SKM-1 treated with dmso at 0.1 percent for 144 hours (cell line): ENCODE data around the gene BZW2.

Experiments
- DNase-seq: peaks from one replicate; lab custom pipeline; 2025; ENCODE audit not compliant: unreplicated experiment; lab: John Stamatoyannopoulos, UW

The BZW2 gene

DNA sequence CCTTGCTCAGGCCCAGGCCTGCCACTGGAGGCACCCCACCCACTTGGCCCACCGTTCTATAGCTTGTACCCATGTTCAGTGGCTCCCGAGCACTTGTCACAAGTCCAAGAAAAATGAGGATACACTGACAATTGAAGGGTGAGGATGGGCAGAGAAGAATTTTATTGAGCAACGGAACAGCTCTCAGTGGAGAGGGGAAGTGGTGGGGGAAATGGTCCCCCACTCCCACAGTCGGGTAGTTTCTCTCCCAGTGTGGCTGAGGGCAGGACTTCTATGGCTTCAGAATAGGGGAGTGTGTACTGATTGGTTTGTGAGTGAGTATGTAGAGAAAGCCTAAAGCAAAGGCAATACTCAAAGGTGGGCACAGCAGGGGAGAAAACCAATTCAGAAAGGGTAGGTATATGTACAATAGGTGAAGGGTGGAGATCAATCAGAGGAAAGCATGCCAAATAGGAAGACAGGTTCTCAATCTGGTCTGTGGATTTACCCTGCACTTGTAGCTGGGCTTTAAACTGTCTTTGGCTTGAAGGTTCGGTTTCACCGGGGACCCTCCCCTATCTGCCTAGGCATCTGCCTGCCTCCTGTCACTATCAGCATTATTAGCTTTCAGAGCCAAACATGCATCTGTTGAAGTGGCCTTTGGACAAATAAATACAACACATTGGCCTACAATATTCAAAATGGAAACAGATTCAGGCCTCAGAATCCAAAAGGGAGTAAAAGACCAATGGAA lies 98.7 kb downstream of the BZW2 start:
- peak; percentile 62 for DNase-seq

DNA sequence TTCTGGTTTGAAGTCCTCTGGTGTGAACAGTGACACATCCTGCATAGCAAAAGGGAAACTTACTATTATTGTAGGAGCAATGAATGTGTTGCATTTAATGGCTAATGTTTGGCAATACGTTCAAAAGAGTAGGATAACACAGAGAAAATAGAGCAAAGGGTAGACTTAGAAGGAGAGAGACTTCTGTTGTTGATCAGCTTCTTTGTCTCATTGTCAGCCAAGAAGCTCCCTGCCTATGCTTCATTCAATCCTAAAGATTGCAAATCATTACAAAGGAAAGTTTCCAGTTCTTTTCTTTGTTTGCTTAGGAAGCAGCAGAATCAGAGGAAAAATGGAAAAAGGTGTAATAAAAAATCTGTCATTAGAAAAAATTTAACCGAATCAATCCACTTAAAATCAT lies 99.7 kb downstream of the BZW2 start:
- DNase-seq = no peak

DNA sequence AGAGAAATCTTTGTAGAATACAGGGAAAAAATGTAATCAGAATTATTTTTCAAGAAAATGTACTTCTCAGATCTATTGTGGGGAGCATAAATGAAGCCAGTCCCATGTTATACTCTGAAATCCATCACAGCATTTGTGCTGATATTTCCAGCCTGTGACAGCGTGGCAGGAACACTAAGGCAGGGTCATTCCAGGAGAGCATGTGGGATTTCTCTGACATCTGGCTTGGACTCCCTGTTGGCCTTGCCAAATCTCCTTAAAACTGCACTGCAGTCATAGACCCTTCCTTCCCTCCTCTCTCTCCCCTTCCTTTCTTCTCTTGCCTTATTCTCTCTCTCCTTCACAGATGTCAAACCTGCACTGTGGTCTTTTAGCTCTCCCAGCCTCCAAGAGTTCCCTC lies 101.1 kb downstream of the BZW2 start:
- no peak for DNase-seq

DNA sequence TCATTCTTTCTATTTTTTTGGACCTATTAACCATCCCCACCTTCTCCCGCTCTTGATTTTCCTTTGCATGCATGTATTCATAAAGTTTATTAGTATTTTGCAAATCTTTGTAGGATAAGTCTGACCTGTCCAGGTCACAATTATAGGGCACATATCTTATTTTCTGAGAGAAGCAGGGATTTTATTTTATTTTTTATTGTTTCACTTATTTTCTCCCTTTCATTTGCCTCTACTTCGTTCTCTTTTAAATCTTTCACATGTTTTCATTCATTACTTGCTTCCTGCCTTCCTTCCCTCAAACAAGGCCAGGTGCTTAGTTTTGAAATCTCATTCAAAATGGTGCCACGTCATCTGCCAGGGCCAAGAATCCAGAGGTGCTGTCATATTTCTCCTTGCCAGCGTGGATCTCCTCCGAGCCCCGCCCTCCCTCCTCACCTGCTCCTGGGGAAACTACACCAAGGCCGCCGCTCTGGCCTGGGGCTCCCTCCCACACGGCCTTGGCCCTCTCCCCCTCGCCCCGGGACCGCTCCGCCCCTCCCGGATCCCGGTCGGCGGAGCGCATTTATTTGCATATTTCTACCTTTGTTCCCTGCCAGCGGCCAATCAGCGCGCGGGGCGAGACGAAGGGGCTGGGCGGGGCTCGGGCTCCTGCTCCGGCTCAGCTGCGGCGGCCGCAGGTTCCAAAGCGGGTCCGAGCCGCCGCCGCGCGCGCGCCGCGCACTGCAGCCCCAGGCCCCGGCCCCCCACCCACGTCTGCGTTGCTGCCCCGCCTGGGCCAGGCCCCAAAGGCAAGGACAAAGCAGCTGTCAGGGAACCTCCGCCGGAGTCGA lies 107.3 kb downstream of the BZW2 start, which contains the start of gene TSPAN13:
TSPAN13 (plus strand) TSS at position 654 of the 830 bp plus-strand sequence. CDS start 213 bp downstream, outside the sequence.
- DNase-seq = peak; percentile 54

DNA sequence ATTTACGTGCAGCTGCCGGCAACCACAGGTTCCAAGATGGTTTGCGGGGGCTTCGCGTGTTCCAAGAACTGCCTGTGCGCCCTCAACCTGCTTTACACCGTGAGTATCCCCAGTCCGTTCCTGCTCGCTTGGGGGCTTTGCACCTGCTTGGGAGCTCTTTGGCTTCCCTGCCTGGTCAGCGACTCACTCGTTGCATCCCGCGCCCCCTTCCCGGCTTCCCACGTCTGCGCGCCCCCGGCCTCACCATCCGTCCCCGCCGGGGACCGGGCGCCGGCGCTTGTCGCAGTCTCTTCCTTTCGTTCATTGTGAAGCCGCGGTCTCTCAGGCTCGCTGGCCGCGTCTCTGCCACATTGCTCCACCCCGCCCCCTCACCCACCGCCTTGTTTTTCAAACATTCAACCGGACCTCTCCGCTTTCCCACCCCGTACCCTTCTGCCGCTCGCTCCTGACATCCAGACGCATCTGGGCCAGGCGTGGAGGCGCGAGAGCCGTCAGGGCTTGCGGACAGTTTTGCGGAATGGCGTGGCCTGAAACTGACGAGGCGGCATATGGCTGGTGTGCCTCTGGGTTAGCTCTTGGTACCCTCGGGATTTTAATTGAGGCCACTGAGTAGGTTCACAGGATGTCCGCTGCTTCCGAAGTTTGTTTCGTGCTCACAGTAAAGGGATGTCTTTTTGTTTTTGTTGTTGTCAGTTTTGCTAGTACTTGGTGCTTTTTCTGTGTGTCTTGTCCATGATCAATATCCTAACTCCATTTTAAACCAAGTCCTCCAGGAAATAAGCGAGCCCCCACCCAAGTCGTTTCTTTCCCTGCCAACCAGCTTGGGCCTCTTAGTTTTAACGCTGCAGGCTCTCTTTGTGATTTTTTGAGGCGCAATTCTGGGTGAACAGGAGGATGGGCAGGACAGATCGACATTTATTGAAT lies 108.2 kb downstream of the BZW2 start:
- DNase-seq = no peak

DNA sequence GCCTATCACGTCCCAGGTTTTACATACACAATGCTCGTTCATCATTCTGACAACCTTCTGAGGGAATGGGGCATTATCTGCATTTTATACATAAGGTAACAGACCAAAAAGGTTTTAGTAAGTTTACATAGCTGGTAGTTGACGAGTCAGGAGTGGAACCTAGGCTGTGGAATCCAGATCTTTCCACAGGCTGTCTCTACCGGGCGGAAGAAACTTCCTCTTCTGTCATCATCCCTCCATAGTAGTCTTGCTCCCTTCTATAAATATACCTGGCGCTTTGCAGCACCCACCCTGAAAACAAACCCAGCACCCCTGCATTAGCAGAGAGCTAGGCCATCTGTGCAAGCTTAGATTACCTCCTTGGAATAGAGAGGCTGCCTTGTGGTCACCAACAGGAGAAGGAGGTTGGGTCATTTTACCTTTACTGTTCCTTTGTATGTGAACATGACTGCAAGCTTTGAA lies 108.9 kb downstream of the BZW2 start:
- DNase-seq = no peak

DNA sequence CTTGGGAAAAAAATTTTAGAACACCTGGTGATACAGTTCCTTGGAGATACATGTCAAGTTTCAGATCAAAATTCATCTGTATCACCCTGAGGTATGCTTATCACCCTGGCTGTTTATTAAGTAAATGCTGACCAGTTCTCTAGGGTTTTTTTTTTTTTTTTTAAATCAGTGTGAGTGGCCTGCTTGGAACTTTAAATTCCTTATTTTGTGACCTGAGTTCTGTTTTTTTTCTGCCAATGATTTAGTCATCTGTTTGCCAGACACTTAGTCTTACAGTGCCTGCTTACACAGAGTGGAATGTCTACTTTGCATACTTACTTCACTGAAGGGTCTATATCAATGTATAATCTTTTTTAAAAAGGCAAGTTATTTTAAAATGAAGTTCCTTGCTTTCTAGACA lies 109.4 kb downstream of the BZW2 start:
- no peak for DNase-seq
